Naive thymus-derived CD4-positive, alpha-beta T cell (primary cell): Measurements from ENCODE around the gene FRA10AC1. TPM values are rescaled to one million over a fixed set of nuclear protein-coding genes. Genes with fewer than 3 reads are reported as not detected.
"Not testable (repeated sequence)": the region's sequence is repeated elsewhere in the genome, so short reads cannot be mapped to it uniquely, and the experiment has no call there.

Source experiments
- ATAC-seq: fragments of 150-1000 bp; cut with Tn5 transposase; 2 replicates; pipeline ENCODE4 v1.10.0; 2021; ENCODE audit warnings: mild to moderate bottlenecking, moderate library complexity
- CTCF ChIA-PET: fragments of 350-600 bp; sonication (Branson Sonifier 250); formaldehyde crosslinking; loops from one replicate; lab custom pipeline; 2021; ENCODE audit warnings: antibody characterized with exemption; lab: Charles Lee
- POLR2A ChIA-PET: fragments of 350-600 bp; sonication (Branson Sonifier 250); formaldehyde crosslinking; loops from one replicate; lab custom pipeline; 2021; ENCODE audit warnings: antibody characterized with exemption, inconsistent platforms; lab: Charles Lee
- DNase-seq, 9 donors: peaks; one replicate each; pipeline versions ENCODE4 v3.0.0 to v3.0.0-alpha.2; 2020 to 2022; ENCODE audit warnings: mixed read lengths in 1 of 9
- H3K27ac ChIP-seq: one replicate; pipeline ENCODE4 v1.7.0; 2013; ENCODE audit warnings: mild to moderate bottlenecking, low read depth, low read length, moderate library complexity
- H3K27me3 ChIP-seq, 2 donors: one replicate each; pipeline ENCODE4 v1.7.0; 2013; ENCODE audit warnings: low read length in 2 of 2, mild to moderate bottlenecking in 2 of 2, moderate library complexity in 2 of 2; ENCODE audit not compliant: control insufficient read depth in 2 of 2, insufficient read depth in 2 of 2
- H3K36me3 ChIP-seq, 3 experiments: 1 replicate in 2 of 3; 2 replicates in 1 of 3; pipeline ENCODE4 v1.7.0; 2013; ENCODE audit warnings: low read length in 3 of 3, mild to moderate bottlenecking in 3 of 3, moderate library complexity in 1 of 3; ENCODE audit not compliant: insufficient read depth in 3 of 3, control insufficient read depth in 2 of 3
- H3K4me1 ChIP-seq, 2 donors: one replicate each; pipeline ENCODE4 v1.7.0; 2013; ENCODE audit warnings: low read length in 2 of 2, mild to moderate bottlenecking in 2 of 2, moderate library complexity in 1 of 2; ENCODE audit not compliant: control insufficient read depth in 2 of 2, insufficient read depth in 2 of 2
- H3K4me3 ChIP-seq: 2 replicates; pipeline ENCODE4 v1.7.0; 2013; ENCODE audit warnings: mild to moderate bottlenecking, low read length
- H3K9me3 ChIP-seq, 3 experiments: 1 replicate in 2 of 3; 2 replicates in 1 of 3; pipeline ENCODE4 v1.7.0; 2013; ENCODE audit warnings: low read length in 3 of 3; ENCODE audit not compliant: control insufficient read depth in 2 of 3
- H3K27ac Mint-ChIP-seq, 9 donors: one replicate each; pipeline ENCODE4 v1.8.0; 2020 to 2022; ENCODE audit warnings: mixed read lengths in 9 of 9, mild to moderate bottlenecking in 8 of 9, moderate library complexity in 5 of 9, inconsistent platforms in 2 of 9
- H3K27me3 Mint-ChIP-seq, 5 donors: one replicate each; pipeline ENCODE4 v1.8.0; 2021 to 2022; ENCODE audit warnings: mixed read lengths in 5 of 5, mild to moderate bottlenecking in 1 of 5
- H3K36me3 Mint-ChIP-seq, 5 donors: one replicate each; pipeline ENCODE4 v1.8.0; 2020 to 2022; ENCODE audit warnings: mixed read lengths in 5 of 5, mild to moderate bottlenecking in 3 of 5, inconsistent platforms in 1 of 5
- H3K4me1 Mint-ChIP-seq, 7 donors: one replicate each; pipeline ENCODE4 v1.8.0; 2020 to 2022; ENCODE audit warnings: mixed read lengths in 7 of 7, mild to moderate bottlenecking in 3 of 7, inconsistent platforms in 1 of 7
- H3K4me3 Mint-ChIP-seq, 10 donors: one replicate each; pipeline ENCODE4 v1.8.0; 2020 to 2022; ENCODE audit warnings: mild to moderate bottlenecking in 10 of 10, mixed read lengths in 10 of 10, moderate library complexity in 6 of 10, inconsistent platforms in 2 of 10
- H3K9me3 Mint-ChIP-seq, 11 donors: one replicate each; pipeline ENCODE4 v1.8.0; 2020 to 2022; ENCODE audit warnings: mixed read lengths in 11 of 11, mild to moderate bottlenecking in 4 of 11, inconsistent platforms in 1 of 11, moderate library complexity in 1 of 11
- intact Hi-C, 2 donors: fragments of 100-400 bp; cut with micrococcal nuclease; formaldehyde crosslinking; loops; one replicate each; pipeline ENCODE4 v1.15.1; 2023
- polyA plus RNA-seq, 2 donors: library from polyadenylated mRNA; unstranded; fragments of 300-500 nt; fragmentation: Illumina TruSeq; gene quantifications; one replicate each; pipeline ENCODE4 v1.2.3, GENCODE V29; 2021
- total RNA-seq, 6 experiments: library from RNA in 5 of 6; stranded (reverse) in 5 of 6; gene quantifications; 1 replicate in 5 of 6; 2 replicates in 1 of 6; pipeline ENCODE4 v1.2.3 and lab custom pipeline; 2021 to 2026

Gene FRA10AC1
- total and polyA plus RNA-seq, 7 experiments from 2014 or later: 4.4 to 31.0 (median 20.3) TPM

- Mint-ChIP-seq H3K4me1 (peaks cover 9 to 40% (median 23%) of the 10 kb centered on the region in 7 donors), H3K27ac (peak overlapping the region in 1 of 9 donors; percentile 31), H3K36me3 (peaks cover 0 to 39% (median 21%) of the 10 kb centered on the region in 5 donors)
- H3K4me3 Mint-ChIP-seq, H3K27ac ChIP-seq, H3K27me3 ChIP-seq, H3K9me3 Mint-ChIP-seq, CTCF ChIA-PET, POLR2A ChIA-PET, DNase-seq, H3K9me3 ChIP-seq, intact Hi-C loops, H3K27me3 Mint-ChIP-seq, H3K4me3 ChIP-seq, ATAC-seq: not testable (repeated sequence)
- peaks cover 6 to 13% of the 10 kb centered on the region in 2 donors for H3K4me1 ChIP-seq
- H3K36me3 ChIP-seq: peaks cover 6 to 34% (median 16%) of the 10 kb centered on the region in 3 experiments
Observed at GRCh38 chr10:93696582-93696981, 5.8 kb downstream of the FRA10AC1 start.

GRCh38 chr10:93695740-93696139, 6.7 kb downstream of the FRA10AC1 start:
- Mint-ChIP-seq H3K27me3 (no peaks in the 10 kb centered on the region), H3K4me3 (no peak overlapping the region), H3K27ac (no peak overlapping the region), H3K9me3 (no peaks in the 10 kb centered on the region), H3K36me3 (peaks cover 0 to 42% (median 21%) of the 10 kb centered on the region in 5 donors), H3K4me1 (peaks cover 6 to 40% (median 23%) of the 10 kb centered on the region in 7 donors)
- Histone ChIP-seq H3K4me3 (no peak overlapping the region), H3K4me1 (peaks cover 0 to 6% of the 10 kb centered on the region in 2 donors), H3K27ac (no peak overlapping the region), H3K27me3 (no peaks in the 10 kb centered on the region), H3K36me3 (peaks cover 12 to 37% (median 16%) of the 10 kb centered on the region in 3 experiments), H3K9me3 (no peaks in the 10 kb centered on the region)
- CTCF ChIA-PET: no interaction called here
- intact Hi-C loops: no loop called here
- no peak for ATAC-seq
- no peak for DNase-seq
- POLR2A ChIA-PET: no interaction called here

- H3K4me1 Mint-ChIP-seq: peaks cover 0 to 7% (median 0%) of the 10 kb centered on the region in 7 donors
- ATAC-seq (no peak), DNase-seq (no peak)
- Histone ChIP-seq H3K36me3 (peaks cover 11 to 17% (median 12%) of the 10 kb centered on the region in 3 experiments), H3K9me3 (no peaks in the 10 kb centered on the region), H3K27ac (no peak overlapping the region), H3K4me3 (no peak overlapping the region), H3K4me1 (no peaks in the 10 kb centered on the region), H3K27me3 (no peaks in the 10 kb centered on the region)
- POLR2A ChIA-PET: no interaction called here
- no peaks in the 10 kb centered on the region for H3K9me3 Mint-ChIP-seq
- H3K36me3 Mint-ChIP-seq: peaks cover 0 to 21% (median 0%) of the 10 kb centered on the region in 5 donors
- intact Hi-C loops: no loop called here
- no peak overlapping the region for H3K4me3 Mint-ChIP-seq
- CTCF ChIA-PET: no interaction called here
- H3K27me3 Mint-ChIP-seq: no peaks in the 10 kb centered on the region
- no peak overlapping the region for H3K27ac Mint-ChIP-seq
Observed at GRCh38 chr10:93687737-93688136, 14.7 kb downstream of the FRA10AC1 start.

GRCh38 chr10:93680412-93681047, 21.9 kb downstream of the FRA10AC1 start:
- Histone ChIP-seq H3K4me3 (no peak overlapping the region), H3K27me3 (no peaks in the 10 kb centered on the region), H3K4me1 (no peaks in the 10 kb centered on the region), H3K36me3 (peaks cover 0 to 47% (median 3%) of the 10 kb centered on the region in 3 experiments), H3K9me3 (no peaks in the 10 kb centered on the region), H3K27ac (no peak overlapping the region)
- H3K9me3 Mint-ChIP-seq: no peaks in the 10 kb centered on the region
- intact Hi-C loops: loop anchor here (1.0 kb wide), 3 partner anchors 125 to 304 kb away; no protein-coding TSS in a partner anchor
- no peak overlapping the region for H3K27ac Mint-ChIP-seq
- CTCF ChIA-PET: interaction anchor here (1.5 kb wide), 1 partner anchor 126 kb away, joined by 4 read pairs; no protein-coding TSS in a partner anchor
- POLR2A ChIA-PET: interaction anchor here (1.2 kb wide), 1 partner anchor 10 kb away, joined by 3 read pairs; no protein-coding TSS in a partner anchor
- H3K36me3 Mint-ChIP-seq: peaks cover 0 to 12% (median 6%) of the 10 kb centered on the region in 5 donors
- peaks cover 0 to 2% (median 0%) of the 10 kb centered on the region in 7 donors for H3K4me1 Mint-ChIP-seq
- no peak overlapping the region for H3K4me3 Mint-ChIP-seq
- peak in 1 of 9 donors; percentile 6 for DNase-seq
- peak; percentile 49 for ATAC-seq
- H3K27me3 Mint-ChIP-seq: no peaks in the 10 kb centered on the region

GRCh38 chr10:93678805-93679587, 23.4 kb downstream of the FRA10AC1 start:
- Histone ChIP-seq H3K27me3 (no peaks in the 10 kb centered on the region), H3K4me1 (no peaks in the 10 kb centered on the region), H3K9me3 (no peaks in the 10 kb centered on the region), H3K36me3 (peaks cover 0 to 47% (median 3%) of the 10 kb centered on the region in 3 experiments), H3K4me3 (no peak overlapping the region), H3K27ac (no peak overlapping the region)
- peak overlapping the region in 1 of 9 donors; percentile 11 for H3K27ac Mint-ChIP-seq
- POLR2A ChIA-PET: interaction anchor here (1.4 kb wide), 1 partner anchor 23 kb away, joined by 4 read pairs; the partner anchor contains the start of gene FRA10AC1
- H3K36me3 Mint-ChIP-seq: peaks cover 2 to 19% (median 10%) of the 10 kb centered on the region in 5 donors
- ATAC-seq (no peak), DNase-seq (no peak)
- peaks cover 0 to 2% (median 0%) of the 10 kb centered on the region in 7 donors for H3K4me1 Mint-ChIP-seq
- H3K4me3 Mint-ChIP-seq: no peak overlapping the region
- CTCF ChIA-PET: interaction anchor here (0.6 kb wide), 1 partner anchor 26 kb away, joined by 3 read pairs; no protein-coding TSS in a partner anchor
- intact Hi-C loops: no loop called here
- H3K9me3 Mint-ChIP-seq: no peaks in the 10 kb centered on the region
- no peaks in the 10 kb centered on the region for H3K27me3 Mint-ChIP-seq

- Mint-ChIP-seq H3K4me3 (peak overlapping the region in 1 of 10 donors; percentile 45), H3K27ac (peak overlapping the region in 1 of 9 donors; percentile 11), H3K27me3 (no peaks in the 10 kb centered on the region), H3K9me3 (no peaks in the 10 kb centered on the region), H3K4me1 (peaks cover 0 to 2% (median 0%) of the 10 kb centered on the region in 7 donors), H3K36me3 (peaks cover 4 to 23% (median 13%) of the 10 kb centered on the region in 5 donors)
- Histone ChIP-seq H3K27me3 (no peaks in the 10 kb centered on the region), H3K27ac (no peak overlapping the region), H3K9me3 (no peaks in the 10 kb centered on the region), H3K4me1 (no peaks in the 10 kb centered on the region), H3K36me3 (peaks cover 0 to 47% (median 0%) of the 10 kb centered on the region in 3 experiments), H3K4me3 (no peak overlapping the region)
- ChIA-PET POLR2A (interaction anchor here (1.4 kb wide), 1 partner anchor 24 kb away, joined by 4 read pairs; the partner anchor contains the start of gene FRA10AC1), CTCF (interaction anchor here (0.6 kb wide), 1 partner anchor 27 kb away, joined by 3 read pairs; no protein-coding TSS in a partner anchor)
- DNase-seq (no peak), ATAC-seq (no peak)
- intact Hi-C loops: no loop called here
Observed at GRCh38 chr10:93678386-93678785, 24.0 kb downstream of the FRA10AC1 start.
